C4-2B (cell line): ENCODE data around the gene OR10A6.

ENCODE experiments used
- ZFX ChIP-seq: fragments of 450-650 bp; IDR thresholded peaks from 2 replicates; pipeline ENCODE4 v1.6.1; 2017
- TF ChIP-seq, protein P1 (sequence below): fragments of 450-650 bp; conservative IDR thresholded peaks from 2 replicates; pipeline ENCODE4 v1.5.1; 2017; ENCODE audit warnings: mild to moderate bottlenecking

GRCh38 chr11:7931168-7931567, at the start of gene OR10A6:
- TF ChIP-seq, protein P1, sequence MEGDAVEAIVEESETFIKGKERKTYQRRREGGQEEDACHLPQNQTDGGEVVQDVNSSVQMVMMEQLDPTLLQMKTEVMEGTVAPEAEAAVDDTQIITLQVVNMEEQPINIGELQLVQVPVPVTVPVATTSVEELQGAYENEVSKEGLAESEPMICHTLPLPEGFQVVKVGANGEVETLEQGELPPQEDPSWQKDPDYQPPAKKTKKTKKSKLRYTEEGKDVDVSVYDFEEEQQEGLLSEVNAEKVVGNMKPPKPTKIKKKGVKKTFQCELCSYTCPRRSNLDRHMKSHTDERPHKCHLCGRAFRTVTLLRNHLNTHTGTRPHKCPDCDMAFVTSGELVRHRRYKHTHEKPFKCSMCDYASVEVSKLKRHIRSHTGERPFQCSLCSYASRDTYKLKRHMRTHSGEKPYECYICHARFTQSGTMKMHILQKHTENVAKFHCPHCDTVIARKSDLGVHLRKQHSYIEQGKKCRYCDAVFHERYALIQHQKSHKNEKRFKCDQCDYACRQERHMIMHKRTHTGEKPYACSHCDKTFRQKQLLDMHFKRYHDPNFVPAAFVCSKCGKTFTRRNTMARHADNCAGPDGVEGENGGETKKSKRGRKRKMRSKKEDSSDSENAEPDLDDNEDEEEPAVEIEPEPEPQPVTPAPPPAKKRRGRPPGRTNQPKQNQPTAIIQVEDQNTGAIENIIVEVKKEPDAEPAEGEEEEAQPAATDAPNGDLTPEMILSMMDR, result no peak
- TF ChIP-seq ZFX, result no peak
